ENCODE data around the gene TRIO.

Gene TRIO

GRCh38 chr5:14308384-14309154, 165.4 kb downstream of the TRIO start:
- DNase-seq: no peak

GRCh38 chr5:14309199-14309598, 166.1 kb downstream of the TRIO start:
- no peak for DNase-seq

GRCh38 chr5:14309878-14310531, 166.9 kb downstream of the TRIO start:
- DNase-seq: no peak

- DNase-seq: no peak
These were observed 167.8 kb downstream of the TRIO start for GRCh38 chr5:14310901-14311300.

- no peak for DNase-seq
These were observed 171.0 kb downstream of the TRIO start for GRCh38 chr5:14313986-14314690.

- DNase-seq: no peak
These were observed 173.3 kb downstream of the TRIO start for GRCh38 chr5:14316471-14316870.

- no peak for DNase-seq
These were observed 176.0 kb downstream of the TRIO start for GRCh38 chr5:14319102-14319501.

GRCh38 chr5:14321936-14322335, 178.8 kb downstream of the TRIO start:
- no peak for DNase-seq

- no peak for DNase-seq
These were observed 179.5 kb downstream of the TRIO start for GRCh38 chr5:14322437-14323187.

- DNase-seq: no peak
These were observed 180.3 kb downstream of the TRIO start for GRCh38 chr5:14323466-14323865.

GRCh38 chr5:14325369-14325768, 182.2 kb downstream of the TRIO start:
- DNase-seq: no peak

- DNase-seq: no peak
These were observed 183.1 kb downstream of the TRIO start for GRCh38 chr5:14326035-14326903.

- no peak for DNase-seq
These were observed 184.5 kb downstream of the TRIO start for GRCh38 chr5:14327624-14328023.

- no peak for DNase-seq
These were observed 185.0 kb downstream of the TRIO start for GRCh38 chr5:14328144-14328543.

GRCh38 chr5:14330291-14330690, 187.1 kb downstream of the TRIO start:
- DNase-seq: no peak

GRCh38 chr5:14330729-14331385, 187.7 kb downstream of the TRIO start:
- DNase-seq: no peak

- no peak for DNase-seq
These were observed 188.2 kb downstream of the TRIO start for GRCh38 chr5:14331386-14331781.

GRCh38 chr5:14332038-14332631, 189.0 kb downstream of the TRIO start:
- no peak for DNase-seq

- no peak for DNase-seq
These were observed 189.6 kb downstream of the TRIO start for GRCh38 chr5:14332746-14333145.

GRCh38 chr5:14337593-14337992, 194.5 kb downstream of the TRIO start:
- no peak for DNase-seq

GRCh38 chr5:14339468-14339867, 196.3 kb downstream of the TRIO start:
- no peak for DNase-seq
